GM20431 (cell line): ENCODE results near the gene SLC51B.

Source experiments
- in situ Hi-C: fragments of 300-500 bp; cut with MseI, MboI; formaldehyde crosslinking; loops from one replicate; pipeline ENCODE4 v1.15.0; 2020; ENCODE audit warnings: low sequenced_read_pairs; ENCODE audit not compliant: unreplicated experiment

The SLC51B gene

DNA sequence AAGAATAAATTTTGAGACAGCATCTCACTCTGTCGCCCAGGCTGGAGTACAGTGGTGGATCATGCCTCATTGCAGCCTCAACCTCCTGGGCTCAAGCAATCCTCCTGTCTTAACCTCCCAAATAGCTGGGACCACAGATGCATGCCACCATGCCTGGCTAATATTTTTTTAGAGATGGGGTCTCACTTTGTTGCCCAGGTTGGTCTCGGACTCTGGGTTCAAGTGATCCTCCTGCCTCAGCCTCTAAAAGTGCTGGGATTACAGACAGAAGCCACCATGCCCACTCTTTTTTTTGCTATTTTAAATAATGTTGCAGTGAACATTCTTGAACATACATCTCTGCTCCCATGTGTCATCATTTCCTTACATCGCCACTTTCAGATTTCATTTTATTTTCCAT, 6.8 kb upstream of the SLC51B start:
- in situ Hi-C loops, result loop anchor here (10.0 to 25.0 kb wide), 2 partner anchors 46 to 249 kb away; partner anchors contain the start of genes PARP16 and RNU5A-1

DNA sequence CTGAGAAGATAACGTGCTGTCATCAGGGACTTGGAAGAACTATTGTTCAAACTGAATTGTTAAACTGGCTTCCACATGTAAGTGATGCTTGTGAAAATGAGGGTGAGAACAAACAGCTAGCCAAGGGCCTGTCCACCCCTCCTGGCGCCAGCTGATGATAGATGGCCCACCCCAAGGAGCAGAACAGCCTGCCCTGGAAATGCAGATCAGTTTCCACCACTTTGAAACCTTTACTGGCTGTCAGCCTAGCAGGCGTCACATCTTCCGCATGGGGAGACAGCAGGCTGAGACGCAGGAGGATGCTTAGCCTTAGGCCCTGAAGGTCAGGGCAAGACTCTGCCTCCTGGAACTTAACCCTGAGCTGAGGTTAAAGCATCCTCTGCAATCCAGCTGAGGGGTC, 6.4 kb upstream of the SLC51B start:
- in situ Hi-C loops, result loop anchor here (10.0 to 25.0 kb wide), 2 partner anchors 46 to 248 kb away; partner anchors contain the start of genes PARP16 and RNU5A-1

DNA sequence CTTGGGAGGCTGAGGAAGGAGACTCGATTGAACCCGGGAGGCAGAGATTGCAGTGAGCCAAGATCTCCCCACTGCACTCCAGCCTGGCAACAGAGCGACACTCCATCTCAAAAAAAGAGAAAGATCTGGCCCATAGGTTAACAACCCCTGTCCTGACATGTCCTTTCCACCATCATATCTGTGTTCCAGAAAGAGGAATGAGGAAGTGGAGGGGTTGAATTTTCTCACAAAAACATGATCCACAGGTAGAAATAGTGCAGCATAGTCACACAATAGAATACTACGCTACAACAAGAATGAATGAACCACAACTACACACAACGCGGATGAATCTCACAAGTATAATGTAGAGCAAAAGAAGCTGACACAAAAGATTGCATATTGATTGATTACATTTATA, 4.7 kb upstream of the SLC51B start:
- in situ Hi-C loops, result loop anchor here (25.0 kb wide), 1 partner anchor 247 kb away; the partner anchor contains the start of genes PARP16 and RNU5A-1

DNA sequence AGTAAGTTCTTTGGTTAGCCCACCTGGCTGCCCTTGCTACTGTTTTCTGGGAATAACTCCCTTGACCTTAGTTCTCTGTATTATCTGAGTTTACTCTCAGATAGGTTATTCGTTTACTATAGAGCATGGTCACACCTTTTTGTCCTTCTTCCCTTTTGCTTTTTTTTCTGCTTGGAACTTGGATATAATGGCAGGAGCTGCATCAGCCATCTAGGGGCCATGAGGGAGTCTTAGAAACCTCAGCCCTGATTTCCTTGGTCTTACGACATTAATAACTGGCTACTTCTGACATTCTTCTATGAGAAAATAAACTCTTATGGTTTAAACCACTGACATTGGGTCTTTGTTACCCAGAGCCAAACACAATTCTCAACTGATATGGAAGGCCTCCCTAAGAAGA, 3.4 kb upstream of the SLC51B start:
- in situ Hi-C loops, result loop anchor here (25.0 kb wide), 1 partner anchor 246 kb away; the partner anchor contains the start of genes PARP16 and RNU5A-1

DNA sequence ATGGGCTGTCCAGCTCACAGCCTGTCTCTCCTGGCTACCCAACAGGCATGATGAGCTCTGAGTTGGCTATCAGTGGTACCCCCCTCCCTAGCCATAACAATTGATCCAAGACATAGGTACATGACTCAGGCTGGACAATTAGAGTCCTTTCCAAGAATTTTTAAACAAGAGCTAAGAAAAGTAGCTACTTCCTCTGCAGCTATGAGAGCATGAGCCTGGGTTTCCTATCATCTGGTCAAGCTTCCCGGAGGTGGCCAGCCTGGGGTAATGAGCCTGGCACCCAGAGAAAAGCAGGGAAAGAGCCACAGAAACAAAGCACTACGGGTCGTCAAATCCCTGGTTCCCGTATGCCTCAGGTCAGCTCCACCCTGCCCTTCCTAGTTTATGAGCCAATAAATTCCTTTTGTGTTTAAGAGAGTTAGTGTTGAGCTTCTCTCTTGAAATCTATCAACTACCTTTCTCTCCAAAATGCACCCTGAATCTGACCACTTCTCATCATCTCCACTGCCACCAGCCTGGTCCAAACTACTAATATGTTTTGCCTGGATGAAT, 2.3 kb upstream of the SLC51B start:
- in situ Hi-C loops, result loop anchor here (25.0 kb wide), 1 partner anchor 244 kb away; the partner anchor contains the start of genes PARP16 and RNU5A-1

DNA sequence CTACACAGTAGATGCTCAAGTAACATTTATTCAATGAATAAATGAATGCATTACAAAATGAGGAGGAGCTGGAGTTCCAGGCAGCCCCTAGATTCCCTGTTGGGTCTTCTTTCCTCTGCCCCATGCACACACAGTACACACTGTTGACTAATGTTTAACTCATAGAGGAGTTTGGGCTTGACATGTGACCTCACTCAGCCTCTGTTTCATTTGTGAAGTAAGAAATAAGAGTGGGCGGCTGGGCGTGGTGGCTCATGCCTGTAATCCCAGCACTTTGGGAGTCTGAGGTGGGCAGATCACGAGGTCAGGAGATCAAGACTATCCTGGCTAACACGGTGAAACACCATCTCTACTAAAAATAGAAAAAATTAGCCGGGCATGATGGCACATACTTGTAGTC, 969 bp upstream of the SLC51B start:
- in situ Hi-C loops, result loop anchor here (25.0 kb wide), 1 partner anchor 243 kb away; the partner anchor contains the start of genes PARP16 and RNU5A-1

DNA sequence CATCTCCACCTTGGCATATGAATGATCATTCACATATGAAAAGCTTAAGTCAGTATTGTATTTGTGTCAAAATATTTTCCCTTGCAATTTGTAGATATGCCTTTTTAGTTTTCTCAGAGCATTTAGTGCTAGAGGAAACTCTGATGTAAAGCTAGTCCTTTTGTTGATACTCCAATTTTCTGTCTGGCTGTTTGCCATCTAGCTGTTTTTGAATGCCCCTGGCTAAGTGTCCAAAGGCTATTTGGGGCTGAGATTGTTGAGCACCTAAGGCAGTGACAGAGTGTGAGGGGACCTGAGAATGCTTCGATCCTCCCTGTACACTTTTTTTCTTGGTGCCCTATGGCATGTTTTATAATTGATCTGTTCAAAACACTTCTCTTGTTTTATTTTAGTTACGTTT, 3.1 kb downstream of the SLC51B start:
- in situ Hi-C loops, result loop anchor here (25.0 kb wide), 1 partner anchor 239 kb away; the partner anchor contains the start of genes PARP16 and RNU5A-1

DNA sequence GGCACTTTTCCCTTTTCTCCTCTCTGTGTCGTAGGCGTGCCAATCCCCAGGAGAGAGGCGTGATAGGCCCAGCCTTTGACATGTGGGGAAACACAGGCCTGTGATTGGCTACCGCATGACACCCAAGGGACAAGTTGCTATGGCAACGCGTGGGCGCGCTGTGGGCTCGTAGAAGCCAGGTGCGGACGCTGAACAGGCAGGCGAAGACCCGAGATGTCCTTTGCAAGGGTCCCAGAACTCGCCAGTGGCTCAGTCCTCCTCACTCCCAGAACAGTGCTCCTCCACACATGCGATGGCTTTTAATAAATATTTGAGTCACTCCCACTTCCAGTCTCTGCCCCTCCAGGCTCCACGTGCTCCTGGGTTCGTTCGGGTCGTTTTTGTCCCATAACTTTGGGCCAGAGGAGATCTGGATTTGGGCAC, 4.2 kb downstream of the SLC51B start:
- in situ Hi-C loops, result loop anchor here (25.0 kb wide), 1 partner anchor 238 kb away; the partner anchor contains the start of genes PARP16 and RNU5A-1

DNA sequence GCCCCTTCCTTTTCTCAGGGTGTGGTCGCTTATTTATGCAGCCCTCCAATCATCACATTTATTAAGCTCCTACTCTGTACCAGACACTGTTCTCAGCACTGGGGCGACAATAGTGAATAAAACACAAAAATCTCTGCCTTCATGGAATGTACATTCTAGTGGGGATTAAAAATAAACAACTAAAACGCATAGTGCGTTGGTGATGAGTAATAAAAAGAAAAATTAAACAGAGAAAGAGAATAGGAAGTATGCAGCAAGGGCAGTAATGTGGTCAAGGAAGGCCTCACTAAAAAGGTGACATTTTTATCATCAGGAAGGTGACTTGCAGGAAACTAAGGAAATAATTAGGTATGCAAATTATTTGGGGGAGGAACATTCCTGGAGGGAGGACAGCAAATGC, 5.1 kb downstream of the SLC51B start:
- in situ Hi-C loops, result no loop called here

DNA sequence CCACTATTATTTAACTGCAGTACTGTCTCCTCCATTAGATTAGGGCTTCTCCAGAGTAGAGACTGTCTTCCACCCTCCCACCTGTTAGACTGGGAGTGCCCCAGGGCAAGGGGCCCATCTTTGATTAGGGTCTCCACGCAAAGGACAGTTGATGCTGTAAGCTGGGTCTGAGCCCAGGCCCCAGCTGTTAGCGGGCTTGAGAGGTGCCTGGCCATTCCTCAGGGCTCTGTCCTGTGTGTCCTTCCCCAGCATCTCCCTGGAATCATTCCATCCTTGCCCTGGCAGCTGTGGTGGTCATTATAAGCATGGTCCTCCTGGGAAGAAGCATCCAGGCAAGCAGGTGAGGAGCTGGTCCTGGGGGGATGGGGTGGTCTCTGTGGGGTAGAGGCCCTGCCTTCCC, 6.1 kb downstream of the SLC51B start:
- in situ Hi-C loops, result no loop called here

DNA sequence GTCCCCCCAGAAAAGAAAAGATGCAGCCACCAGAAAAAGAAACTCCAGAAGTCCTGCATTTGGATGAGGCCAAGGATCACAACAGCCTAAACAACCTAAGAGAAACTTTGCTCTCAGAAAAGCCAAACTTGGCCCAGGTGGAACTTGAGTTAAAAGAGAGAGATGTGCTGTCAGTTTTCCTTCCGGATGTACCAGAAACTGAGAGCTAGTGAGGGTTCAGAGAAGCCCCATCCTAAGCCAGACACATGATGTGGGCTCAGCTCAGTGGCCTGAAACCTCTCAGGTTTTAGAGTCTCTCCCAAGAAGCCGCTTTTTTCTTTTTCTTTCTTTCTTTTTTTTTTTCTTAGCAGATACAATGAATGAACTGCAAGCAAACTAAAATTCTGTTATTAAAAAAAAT, 7.8 kb downstream of the SLC51B start:
- in situ Hi-C loops, result no loop called here

DNA sequence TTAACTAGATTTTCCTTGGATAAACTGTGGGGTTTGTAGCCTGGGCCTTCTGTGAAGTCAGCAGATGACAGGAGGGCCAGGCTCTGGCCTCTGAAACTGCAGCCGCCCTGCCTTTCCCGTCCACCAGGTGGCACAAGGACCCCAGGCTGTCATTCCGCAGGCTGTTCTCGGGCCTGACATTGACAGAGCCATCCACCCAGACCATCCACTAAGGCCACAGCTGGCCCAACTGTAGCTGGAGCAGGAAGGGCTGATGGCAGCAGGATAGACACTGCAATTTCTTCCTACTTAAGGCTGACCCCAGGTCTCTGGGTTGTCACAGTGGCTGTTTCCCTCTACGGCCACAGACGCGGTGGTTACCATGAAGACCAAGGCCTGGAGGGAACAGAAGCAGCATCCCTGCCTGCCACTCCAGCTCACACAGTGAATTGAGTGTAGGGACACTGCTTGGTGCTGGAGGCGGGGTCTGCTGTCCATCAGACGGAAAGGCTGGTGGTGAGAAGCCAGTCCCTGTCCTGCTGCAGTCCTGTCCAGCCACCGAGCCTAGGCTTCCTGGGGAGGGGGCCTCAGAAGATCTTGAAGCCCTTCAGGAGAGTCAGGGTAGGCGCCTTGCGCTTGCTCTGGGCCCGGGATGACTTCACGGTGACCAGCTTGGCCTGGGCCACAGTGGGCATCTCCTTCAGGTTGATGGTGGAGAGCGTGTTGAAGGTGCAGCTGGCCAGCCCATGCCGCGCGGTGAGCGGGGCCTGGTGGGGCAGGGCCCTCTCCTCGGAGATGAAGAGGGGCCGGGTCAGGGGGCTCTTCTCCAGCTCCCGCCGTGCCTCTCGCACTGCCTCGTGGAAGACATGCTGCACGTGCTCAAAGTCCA, 9.4 kb downstream of the SLC51B start:
- in situ Hi-C loops, result no loop called here

DNA sequence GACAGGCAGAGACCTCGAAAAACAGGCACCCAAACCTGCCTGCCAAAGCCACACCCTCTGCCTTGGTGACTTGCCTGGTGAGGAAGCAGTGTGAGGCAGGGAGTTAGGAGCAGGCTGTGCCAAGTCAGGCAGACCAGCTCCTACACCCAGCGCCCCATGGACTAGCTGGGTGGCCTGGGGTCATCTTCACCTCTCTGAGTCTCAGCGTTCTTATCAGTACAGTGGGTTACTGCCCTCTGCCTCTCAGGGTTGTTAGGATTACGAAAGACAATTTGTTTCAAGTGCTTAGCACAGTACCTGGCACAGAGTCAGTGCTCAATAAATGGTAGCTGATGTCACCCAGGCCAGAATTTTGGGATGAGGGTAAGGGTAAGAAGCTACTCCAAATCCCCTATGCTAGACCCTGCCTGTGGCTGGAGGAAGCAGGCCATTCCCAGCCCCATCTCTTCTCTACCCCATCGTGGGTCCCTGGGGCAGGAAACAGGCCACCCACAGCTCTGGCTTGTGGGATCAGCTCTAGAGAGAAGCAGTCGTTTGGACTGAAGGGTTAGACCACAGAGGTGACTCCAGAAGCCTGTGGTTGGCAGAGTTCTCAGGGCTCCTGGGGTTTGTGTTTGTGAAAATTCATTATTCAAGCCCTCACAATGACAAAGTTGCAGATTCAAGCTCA, 10.1 kb downstream of the SLC51B start:
- in situ Hi-C loops, result no loop called here

DNA sequence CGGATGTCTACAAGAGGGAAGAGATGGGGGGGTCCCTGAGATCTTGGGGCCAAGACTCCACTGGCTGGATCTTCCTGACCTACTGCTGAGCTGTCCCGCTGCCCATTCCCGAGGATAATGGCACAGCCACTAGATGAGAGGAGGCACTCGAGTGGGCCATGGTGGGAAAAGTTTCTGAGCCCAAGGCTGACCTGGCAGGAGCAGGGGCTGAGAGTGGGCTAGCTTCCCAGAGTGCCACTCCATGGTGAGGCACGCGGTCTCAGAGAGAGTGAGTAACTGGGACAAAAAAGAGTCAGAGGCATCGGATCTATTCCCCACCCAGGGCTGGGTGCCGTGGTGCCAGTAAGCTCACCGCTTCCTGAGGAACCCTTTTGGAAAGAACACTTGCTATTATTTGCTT, 10.9 kb downstream of the SLC51B start:
- in situ Hi-C loops, result no loop called here

DNA sequence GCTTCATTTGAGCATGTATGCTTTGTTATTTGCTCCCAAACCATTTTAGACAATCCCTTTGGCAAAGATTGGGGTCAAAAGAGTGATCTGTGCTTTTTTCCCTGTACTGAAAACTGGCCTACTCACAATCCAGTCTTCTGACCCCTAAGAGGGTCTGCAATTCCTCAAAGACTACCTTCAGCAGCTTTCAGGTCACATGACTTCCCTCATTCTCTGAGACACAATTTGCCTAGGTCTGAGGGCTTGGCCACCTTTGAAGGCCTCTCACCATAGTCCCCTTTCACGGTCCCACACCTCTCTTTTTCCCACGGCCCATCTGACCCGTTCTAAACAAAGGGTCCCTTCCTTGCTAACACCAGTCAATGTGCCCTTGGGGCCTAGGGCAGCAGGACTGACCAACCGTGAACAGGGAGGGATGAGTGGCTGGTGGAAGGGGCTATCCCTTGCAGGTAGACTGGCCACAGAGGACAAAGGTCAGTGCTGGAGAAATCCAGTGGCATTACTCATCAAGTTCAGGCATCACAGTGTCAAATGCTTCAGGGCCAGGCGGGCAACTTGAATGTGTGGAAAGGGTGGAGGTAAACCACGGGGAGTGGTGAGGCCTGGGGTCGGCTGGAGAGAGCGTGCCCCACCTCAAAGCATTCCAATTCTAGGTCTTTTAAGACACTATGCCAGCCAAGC, 11.8 kb downstream of the SLC51B start:
- in situ Hi-C loops, result no loop called here

DNA sequence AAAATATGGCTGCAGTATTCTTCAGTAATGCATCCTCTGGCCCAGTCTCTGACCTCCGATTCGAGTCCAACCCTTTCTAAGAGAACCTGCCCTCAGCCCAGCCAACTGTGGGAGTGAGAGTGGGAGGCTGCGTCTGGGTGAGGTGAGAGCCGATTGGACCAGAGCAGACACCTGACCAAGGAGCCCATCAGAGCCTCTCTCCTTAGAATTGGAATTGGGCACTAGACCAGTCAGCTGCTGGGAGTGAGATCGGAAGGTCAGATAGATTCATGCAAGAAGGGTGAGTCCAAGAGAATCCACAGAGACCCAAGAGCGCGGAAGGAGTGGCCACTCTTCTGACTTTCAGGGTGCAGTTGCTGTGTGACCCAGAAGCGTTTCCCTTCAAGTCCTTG, 12.4 kb downstream of the SLC51B start:
- in situ Hi-C loops, result no loop called here

DNA sequence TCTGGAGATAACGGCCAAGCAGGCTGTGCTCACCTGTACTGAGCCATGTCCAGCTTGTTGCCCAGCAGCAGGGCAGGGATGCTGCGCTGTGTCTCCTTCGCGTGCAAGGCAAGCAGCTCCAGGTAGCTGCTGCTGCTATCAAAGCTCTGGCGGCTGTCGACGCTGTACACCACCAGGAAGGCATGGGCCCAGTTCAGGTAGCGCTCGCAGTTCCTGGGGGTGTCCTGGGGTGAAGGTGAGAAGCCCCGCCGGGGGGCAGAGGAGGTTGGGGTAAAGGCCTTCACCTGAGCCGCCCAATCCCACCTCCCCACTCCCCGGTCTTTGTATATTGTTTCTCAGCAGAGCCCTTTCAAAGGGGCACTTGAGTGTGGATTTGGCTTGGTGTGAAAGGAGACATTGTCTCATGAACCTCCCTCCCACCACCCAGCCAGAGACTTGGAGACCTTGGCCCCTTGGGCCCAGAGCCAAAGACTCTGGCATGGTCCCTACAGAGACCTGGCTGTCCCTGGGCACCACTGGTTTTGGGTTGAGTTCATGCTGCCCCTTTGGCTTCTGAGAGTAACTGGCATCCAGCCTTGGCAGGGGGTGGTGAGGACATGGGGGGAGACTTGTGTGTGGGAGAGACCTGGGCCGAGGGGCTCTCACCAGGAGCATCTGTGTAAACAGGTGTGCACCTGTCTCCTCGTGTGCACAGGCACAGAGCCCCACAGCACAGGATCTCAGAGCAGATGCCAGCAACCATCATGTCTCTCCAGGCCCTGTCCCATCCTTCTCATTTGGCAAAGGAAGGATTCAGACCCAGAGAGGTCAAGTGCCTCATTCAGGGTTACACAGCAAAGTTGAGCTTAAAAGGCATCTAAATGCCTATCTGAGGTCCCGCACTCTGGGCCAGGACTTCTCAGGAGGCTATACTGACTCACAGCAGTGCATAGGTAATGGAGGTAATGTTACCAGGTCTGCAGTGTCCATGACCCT, 13.5 kb downstream of the SLC51B start:
- in situ Hi-C loops, result no loop called here

DNA sequence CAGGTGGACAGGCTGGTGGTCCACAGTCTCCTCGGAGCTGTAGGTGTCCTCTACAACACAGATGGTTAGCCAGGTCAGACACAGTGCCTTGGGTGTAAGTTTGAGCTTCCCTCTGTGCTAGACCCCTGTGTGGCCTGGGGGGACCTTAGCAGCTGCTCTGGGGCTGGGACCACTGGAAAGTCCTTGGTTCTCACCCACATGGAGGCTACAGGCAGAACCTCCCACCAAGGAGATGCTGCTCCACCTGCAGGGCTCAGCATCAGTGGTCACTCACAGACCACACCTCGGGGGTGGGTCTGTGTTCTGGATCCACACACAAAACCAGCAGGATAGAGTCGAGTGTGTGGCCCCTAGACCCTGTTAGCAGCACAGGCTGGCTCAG, 14.2 kb downstream of the SLC51B start:
- in situ Hi-C loops, result no loop called here
